ENCODE data around the gene BRD1. TPM values are rescaled to one million over a fixed set of nuclear protein-coding genes. Genes with fewer than 3 reads are reported as not detected.

Gene BRD1
- total and polyA plus RNA-seq, 8 donors: 14.0 to 26.3 (median 17.8) TPM

DNA sequence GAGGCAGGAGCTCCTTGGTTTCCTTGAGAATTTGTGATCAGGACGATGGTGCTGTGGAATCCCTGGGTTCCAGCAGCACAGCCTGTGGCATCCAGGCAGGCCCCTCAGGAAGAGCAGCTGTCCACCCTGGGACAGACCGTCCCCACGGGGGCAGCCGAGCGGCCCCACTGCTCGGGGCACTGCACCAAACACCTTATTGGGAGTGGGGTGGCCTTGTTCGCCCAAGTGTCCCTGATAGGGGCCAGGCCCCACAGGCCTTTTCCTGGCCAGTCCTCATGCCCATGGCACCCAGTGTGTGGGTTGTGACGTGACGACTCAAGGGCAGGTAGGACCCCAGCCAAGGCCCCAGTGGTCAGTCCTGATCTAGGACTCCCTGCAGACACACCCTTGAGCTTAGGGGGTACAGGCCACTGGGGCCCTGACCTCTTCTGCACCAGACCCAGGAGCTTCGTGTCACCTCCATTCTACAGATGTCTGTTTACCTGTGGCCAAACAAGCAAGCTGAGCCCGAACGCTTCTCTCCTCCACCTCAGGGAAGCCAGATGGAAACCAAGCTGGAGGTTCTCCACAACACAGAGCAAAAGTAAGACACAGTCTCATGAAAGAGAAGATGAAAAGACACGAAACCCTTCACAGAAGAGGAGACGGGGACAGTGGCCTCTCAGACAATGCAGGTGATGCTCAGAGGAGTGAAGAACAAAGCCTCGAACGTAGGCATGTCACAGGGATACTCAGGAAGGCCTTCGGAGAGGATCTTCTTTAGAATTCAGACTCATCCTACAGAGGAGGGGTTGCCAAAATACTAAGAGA lies 1.6 kb upstream of the BRD1 start:
- H3K4me1 ChIP-seq: peaks cover 13 to 26% (median 24%) of the 10 kb centered on the region in 3 donors
- H3K36me3 ChIP-seq: no peaks in the 10 kb centered on the region
- intact Hi-C loops (cut with DNase I): no loop called here
- H3K27me3 ChIP-seq: no peaks in the 10 kb centered on the region
- FAIRE-seq: no peak
- no peak for ATAC-seq
- H3K9me3 ChIP-seq: no peaks in the 10 kb centered on the region
- H3K27ac ChIP-seq: no peak overlapping the region
- WGBS, 2 donors: 96% methylated on average over 17 of the region's 17 CpGs
- TF ChIP-seq, protein P1, sequence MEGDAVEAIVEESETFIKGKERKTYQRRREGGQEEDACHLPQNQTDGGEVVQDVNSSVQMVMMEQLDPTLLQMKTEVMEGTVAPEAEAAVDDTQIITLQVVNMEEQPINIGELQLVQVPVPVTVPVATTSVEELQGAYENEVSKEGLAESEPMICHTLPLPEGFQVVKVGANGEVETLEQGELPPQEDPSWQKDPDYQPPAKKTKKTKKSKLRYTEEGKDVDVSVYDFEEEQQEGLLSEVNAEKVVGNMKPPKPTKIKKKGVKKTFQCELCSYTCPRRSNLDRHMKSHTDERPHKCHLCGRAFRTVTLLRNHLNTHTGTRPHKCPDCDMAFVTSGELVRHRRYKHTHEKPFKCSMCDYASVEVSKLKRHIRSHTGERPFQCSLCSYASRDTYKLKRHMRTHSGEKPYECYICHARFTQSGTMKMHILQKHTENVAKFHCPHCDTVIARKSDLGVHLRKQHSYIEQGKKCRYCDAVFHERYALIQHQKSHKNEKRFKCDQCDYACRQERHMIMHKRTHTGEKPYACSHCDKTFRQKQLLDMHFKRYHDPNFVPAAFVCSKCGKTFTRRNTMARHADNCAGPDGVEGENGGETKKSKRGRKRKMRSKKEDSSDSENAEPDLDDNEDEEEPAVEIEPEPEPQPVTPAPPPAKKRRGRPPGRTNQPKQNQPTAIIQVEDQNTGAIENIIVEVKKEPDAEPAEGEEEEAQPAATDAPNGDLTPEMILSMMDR (IDR thresholded peaks at IDR 0.05): no peak
- DNase-seq: no peak
- no peak overlapping the region for H3K4me3 ChIP-seq

DNA sequence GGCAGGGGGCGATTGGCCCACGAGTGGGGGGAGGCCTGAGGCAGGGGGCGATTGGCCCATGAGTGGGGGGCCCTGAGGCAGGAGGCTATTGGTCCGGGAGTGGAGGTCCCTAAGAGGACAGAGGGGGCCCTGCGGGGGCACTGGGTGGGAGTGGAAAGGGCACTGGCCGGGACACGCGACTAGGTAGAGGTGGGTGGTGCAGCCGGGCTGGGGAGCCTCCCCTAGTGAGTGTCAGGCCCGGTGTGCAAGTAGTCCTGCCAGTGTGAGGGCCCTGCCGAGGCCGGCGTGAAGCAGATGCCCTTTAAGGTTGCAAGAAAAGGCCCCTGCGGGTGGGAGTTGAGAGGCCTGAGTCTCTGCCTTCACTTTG lies 909 bp upstream of the BRD1 start:
- WGBS, 2 donors: 87 to 94% methylated on average over 13 to 14 of the region's 14 CpGs
- TF ChIP-seq, protein P1 (IDR thresholded peaks at IDR 0.05): no peak
- FAIRE-seq: no peak

DNA sequence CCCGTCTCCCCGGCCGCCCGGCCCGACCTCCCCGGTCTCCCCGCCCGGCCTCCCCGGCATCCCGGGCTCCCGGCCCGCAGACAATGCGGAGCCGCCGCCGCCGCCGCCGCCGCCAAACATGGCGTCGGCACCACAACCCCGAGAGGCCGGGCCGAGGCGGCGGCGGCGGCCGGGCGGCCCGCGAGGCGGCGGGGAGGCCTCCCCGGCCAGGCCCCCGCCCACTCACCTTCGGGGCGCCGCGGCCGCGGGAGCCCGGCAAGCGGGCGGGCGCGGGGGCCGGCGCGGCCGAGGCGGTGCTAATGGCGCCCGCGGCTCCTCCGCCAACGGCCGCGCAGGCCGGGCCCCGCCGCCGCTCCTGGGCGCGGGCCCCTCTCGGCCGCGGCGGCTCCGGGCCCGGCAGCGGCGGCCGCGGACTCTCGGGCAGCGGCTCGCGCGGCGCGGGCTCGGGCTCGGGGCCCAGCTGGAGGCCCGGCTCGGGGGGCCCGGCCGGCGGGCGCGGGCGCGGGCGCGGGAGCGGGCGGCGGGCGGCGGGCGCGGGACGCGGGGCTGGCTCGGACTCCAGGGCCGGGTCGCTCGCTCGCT lies 311 bp downstream of the BRD1 start:
- Histone ChIP-seq H3K4me1 (peaks cover 0 to 17% (median 15%) of the 10 kb centered on the region in 3 donors), H3K27me3 (no peaks in the 10 kb centered on the region), H3K27ac (peak overlapping the region; percentile 57 to 68 (median 64)), H3K36me3 (peaks cover 0 to 15% (median 11%) of the 10 kb centered on the region in 3 donors), H3K9me3 (no peaks in the 10 kb centered on the region), H3K4me3 (peak overlapping the region; percentile 53 to 88 (median 70))
- ATAC-seq (peak in 3 of 4 donors; percentile 2 to 42 (median 13)), DNase-seq (no peak), FAIRE-seq (no peak)
- TF ChIP-seq, protein P1 (IDR thresholded peaks at IDR 0.05): no peak
- 0 to 1% methylated on average over 24 to 110 of the region's 110 CpGs for WGBS, 2 donors
- intact Hi-C loops (cut with DNase I): no loop called here

More for the DNA sequence above, 909 bp upstream of the BRD1 start:
- H3K36me3 ChIP-seq: peaks cover 0 to 3% (median under 1%) of the 10 kb centered on the region in 3 donors
- intact Hi-C loops (cut with DNase I): no loop called here
- H3K4me1 ChIP-seq: peaks cover 8 to 24% (median 23%) of the 10 kb centered on the region in 3 donors
- H3K9me3 ChIP-seq: no peaks in the 10 kb centered on the region
- no peaks in the 10 kb centered on the region for H3K27me3 ChIP-seq
- ATAC-seq: no peak
- H3K27ac ChIP-seq: no peak overlapping the region
- DNase-seq: peak in 2 of 6 donors; percentile 51 to 75
- H3K4me3 ChIP-seq: no peak overlapping the region

DNA sequence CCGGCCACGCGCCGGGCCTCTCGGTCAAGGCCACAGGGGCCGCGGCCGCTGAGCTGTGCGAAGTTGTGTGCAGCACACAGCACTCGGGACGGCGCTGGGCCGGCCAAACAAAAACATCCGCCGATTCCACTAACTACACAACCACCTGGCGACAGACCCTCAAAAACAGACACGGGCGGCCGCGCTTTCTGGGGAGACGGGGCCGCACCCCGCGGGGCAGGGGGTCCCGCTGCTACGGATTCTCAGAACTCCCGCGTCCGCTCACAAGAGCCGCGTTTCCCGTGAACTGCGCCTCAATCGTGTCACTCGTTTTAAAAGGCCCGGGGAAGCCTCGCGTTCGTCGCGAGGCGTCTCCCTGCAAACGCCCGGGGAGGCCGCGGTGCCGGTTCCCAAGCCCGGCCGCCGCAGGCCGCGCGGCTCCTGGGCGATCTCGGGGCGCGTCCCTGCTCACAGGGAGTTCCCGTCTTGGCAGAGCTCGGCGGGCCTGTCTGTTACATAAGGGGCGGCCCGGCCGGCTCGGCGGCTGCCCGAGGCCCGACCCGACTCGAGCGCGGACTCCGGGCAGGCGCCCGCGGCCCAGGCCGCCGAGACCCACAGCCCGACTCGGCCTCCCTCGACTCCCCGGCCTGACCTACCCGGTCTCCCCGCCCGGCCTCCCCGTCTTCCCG lies 936 bp downstream of the BRD1 start:
- Histone ChIP-seq H3K36me3 (peaks cover 0 to 19% (median 18%) of the 10 kb centered on the region in 3 donors), H3K4me1 (peaks cover 0 to 17% (median 15%) of the 10 kb centered on the region in 3 donors), H3K9me3 (no peaks in the 10 kb centered on the region), H3K27me3 (no peaks in the 10 kb centered on the region), H3K27ac (peak overlapping the region; percentile 57 to 68 (median 64)), H3K4me3 (peak overlapping the region; percentile 53 to 88 (median 70))
- peak in 5 of 6 donors; percentile 52 to 86 (median 73) for DNase-seq
- FAIRE-seq: no peak
- WGBS, 2 donors: 0 to 1% methylated on average over 63 to 86 of the region's 86 CpGs
- TF ChIP-seq, protein P1 (IDR thresholded peaks at IDR 0.05): no peak
- intact Hi-C loops (cut with DNase I): no loop called here
- ATAC-seq: peak; percentile 62 to 74 (median 68)
